BJ (cell line): ENCODE data around the gene HP. TPM values are rescaled to one million over a fixed set of nuclear protein-coding genes. Genes with fewer than 3 reads are reported as not detected.

ENCODE experiments used
- CTCF ChIA-PET: fragments of 350-600 bp; formaldehyde crosslinking; extraction: SDS; loops from one replicate; lab custom pipeline; 2021; ENCODE audit warnings: antibody characterized with exemption, inconsistent platforms; lab: Yijun Ruan, JAX
- POLR2A ChIA-PET: fragments of 300-600 bp; sonication (Branson Sonifier 250); formaldehyde crosslinking; extraction: SDS; loops from one replicate; lab custom pipeline; 2021; ENCODE audit warnings: antibody characterized with exemption; lab: Charles Lee
- DNase-seq: peaks from one replicate; pipeline ENCODE4 v3.0.0-alpha.2; 2011; ENCODE audit warnings: low read depth
- H3K27me3 ChIP-seq: 2 replicates; pipeline ENCODE4 v1.6.0; 2011; ENCODE audit warnings: low read length; ENCODE audit not compliant: control insufficient read depth, insufficient read depth
- H3K36me3 ChIP-seq: 2 replicates; pipeline ENCODE4 v1.5.1; 2011; ENCODE audit warnings: low read length; ENCODE audit not compliant: control insufficient read depth, insufficient read depth
- H3K4me3 ChIP-seq: 2 replicates; pipeline ENCODE4 v1.5.1; 2011; ENCODE audit warnings: low read depth, mild to moderate bottlenecking, control low read depth, low read length
- polyA plus RNA-seq: library from polyadenylated mRNA; depleted of rRNA; stranded (reverse); fragments of >200 nt; gene quantifications from 2 replicates; pipeline ENCODE4 v1.2.3, GENCODE V29; 2011
- TF ChIP-seq, protein P1 (sequence below): IDR thresholded peaks from 2 replicates; pipeline ENCODE4 v1.5.1; 2011; ENCODE audit warnings: low read depth, mild to moderate bottlenecking, control low read depth, inconsistent platforms, low read length, moderate library complexity; ENCODE audit not compliant: insufficient read depth

HP gene
- polyA plus RNA-seq, 1 experiment: not detected

DNA sequence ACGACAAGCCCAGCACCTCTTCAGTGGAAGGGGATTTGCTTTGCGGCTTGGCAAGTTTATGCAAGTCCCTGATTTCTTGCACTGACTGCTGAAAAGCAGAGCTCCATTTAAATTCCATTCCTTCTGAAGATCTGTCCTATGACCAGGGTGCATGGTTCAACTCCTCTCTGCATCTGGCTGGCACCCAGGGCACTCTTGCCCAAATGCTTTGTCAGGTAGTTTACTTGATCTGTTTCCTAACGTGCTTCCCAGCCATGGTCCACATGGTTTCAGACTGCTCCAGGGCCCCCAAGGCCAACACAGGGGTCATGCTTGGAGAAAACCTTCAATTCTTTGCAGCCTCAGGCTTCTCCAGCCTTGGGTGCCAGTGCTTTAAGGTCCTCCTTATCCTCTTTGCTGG, 11.2 kb upstream of the HP start:
- TF ChIP-seq, protein P1, sequence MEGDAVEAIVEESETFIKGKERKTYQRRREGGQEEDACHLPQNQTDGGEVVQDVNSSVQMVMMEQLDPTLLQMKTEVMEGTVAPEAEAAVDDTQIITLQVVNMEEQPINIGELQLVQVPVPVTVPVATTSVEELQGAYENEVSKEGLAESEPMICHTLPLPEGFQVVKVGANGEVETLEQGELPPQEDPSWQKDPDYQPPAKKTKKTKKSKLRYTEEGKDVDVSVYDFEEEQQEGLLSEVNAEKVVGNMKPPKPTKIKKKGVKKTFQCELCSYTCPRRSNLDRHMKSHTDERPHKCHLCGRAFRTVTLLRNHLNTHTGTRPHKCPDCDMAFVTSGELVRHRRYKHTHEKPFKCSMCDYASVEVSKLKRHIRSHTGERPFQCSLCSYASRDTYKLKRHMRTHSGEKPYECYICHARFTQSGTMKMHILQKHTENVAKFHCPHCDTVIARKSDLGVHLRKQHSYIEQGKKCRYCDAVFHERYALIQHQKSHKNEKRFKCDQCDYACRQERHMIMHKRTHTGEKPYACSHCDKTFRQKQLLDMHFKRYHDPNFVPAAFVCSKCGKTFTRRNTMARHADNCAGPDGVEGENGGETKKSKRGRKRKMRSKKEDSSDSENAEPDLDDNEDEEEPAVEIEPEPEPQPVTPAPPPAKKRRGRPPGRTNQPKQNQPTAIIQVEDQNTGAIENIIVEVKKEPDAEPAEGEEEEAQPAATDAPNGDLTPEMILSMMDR: no peak
- Histone ChIP-seq H3K4me3 (no peak overlapping the region), H3K36me3 (no peaks in the 10 kb centered on the region), H3K27me3 (no peaks in the 10 kb centered on the region)
- CTCF ChIA-PET: no interaction called here
- DNase-seq: no peak
- POLR2A ChIA-PET: no interaction called here

DNA sequence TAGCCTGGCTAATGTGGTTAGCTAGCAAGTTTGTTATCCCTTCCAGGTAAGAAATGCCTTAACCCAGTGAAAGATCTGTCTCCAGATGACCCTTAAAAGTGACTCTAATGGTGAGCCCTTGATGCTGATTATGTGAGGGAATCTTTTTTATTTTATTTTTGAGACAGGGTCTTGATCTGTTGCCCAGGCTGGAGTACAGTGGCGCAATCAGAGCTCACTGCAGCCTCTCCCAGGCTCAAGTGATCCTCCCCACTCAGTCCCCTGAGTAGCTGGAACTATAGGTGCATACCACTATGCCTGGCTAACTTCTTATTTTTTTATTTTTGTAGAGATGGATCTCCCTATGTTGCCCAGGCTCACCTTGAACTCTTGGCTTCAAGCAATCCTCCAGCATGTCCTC, 10.8 kb upstream of the HP start:
- Histone ChIP-seq H3K4me3 (no peak overlapping the region), H3K36me3 (no peaks in the 10 kb centered on the region), H3K27me3 (no peaks in the 10 kb centered on the region)
- ChIA-PET POLR2A (no interaction called here), CTCF (no interaction called here)
- TF ChIP-seq, protein P1: no peak
- DNase-seq: no peak

DNA sequence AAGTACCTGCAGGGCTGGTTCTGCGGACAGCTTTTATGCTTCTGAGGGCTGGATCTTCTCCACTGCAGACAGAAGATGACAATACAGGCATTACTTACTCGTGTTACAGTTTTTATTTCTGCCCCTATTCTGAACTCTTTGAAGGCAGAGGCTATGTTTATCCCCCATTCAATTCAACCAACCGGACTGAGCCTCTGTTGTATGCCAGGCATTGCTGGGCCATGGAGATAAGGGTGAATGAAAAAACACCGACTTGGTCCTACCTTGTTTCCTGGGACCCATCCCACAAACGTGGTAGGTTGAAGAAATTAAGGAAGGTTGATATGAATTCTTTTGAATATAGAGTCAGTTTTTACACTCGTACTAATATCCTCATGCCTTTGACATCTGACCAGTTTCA, 10.0 kb upstream of the HP start:
- CTCF ChIA-PET: no interaction called here
- H3K27me3 ChIP-seq: no peaks in the 10 kb centered on the region
- POLR2A ChIA-PET: no interaction called here

DNA sequence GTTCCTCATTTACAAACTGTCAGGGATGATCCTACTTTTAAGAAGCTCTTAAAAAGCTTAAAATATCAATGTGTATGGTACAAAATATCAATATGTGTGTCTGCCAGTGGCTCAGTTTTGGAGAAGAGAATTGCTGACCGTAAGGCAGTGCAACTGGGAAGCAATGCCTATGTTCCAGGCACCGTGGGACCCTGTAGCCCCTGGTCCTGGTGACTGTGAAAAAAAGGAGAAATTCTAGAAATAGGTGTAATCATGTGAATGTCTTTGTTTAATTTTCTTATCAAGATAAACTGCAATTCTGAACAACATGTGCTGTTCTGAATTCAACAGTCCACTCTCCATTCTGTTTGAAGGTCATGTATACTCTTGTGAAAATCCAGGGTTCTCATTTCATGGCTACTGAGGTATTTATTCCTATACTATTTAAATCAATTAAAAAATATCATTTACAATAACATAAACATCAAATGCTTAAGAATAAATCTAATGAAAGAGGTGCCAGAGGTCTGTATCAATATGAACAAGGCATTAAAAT, 9.4 kb upstream of the HP start:
- Histone ChIP-seq H3K36me3 (no peaks in the 10 kb centered on the region), H3K27me3 (no peaks in the 10 kb centered on the region), H3K4me3 (no peak overlapping the region)
- ChIA-PET CTCF (no interaction called here), POLR2A (no interaction called here)
- DNase-seq: no peak
- TF ChIP-seq, protein P1: no peak

More for the DNA sequence above, 10.0 kb upstream of the HP start:
- Histone ChIP-seq H3K36me3 (no peaks in the 10 kb centered on the region), H3K4me3 (no peak overlapping the region)
- TF ChIP-seq, protein P1: no peak
- no peak for DNase-seq

DNA sequence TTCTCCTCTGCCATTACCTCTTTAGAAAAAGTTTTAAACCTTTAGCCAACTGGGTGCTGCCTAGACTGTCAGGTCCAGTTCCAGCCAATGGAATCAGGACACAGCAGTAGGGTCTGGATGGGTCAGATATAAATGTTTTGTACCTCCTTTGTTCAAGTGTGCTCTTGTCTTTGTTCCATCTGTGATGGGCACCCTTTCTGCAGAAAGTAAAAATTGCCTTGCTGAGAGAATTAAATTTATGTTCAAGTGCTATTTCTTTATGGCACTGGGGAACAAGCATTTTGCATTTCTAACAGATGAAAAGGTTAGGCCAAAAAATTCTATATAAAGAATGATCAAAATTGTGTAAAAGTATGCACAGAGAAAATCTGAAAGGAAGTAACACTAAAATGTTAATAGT, 5.2 kb upstream of the HP start:
- TF ChIP-seq, protein P1: no peak
- ChIA-PET CTCF (interaction anchor here (1.1 kb wide), 1 partner anchor 19 kb away, joined by 3 read pairs; no protein-coding TSS in a partner anchor), POLR2A (no interaction called here)
- H3K27me3 ChIP-seq: no peaks in the 10 kb centered on the region
- no peaks in the 10 kb centered on the region for H3K36me3 ChIP-seq
- H3K4me3 ChIP-seq: no peak overlapping the region
- DNase-seq: no peak
